SH-SY5Y (cell line): ENCODE results near the gene CAMK2D.

ENCODE experiments used
- GATA2 ChIP-seq: IDR thresholded peaks from 2 replicates; pipeline ENCODE4 v1.6.1; 2011; ENCODE audit warnings: mild to moderate bottlenecking, low read depth, low read length
- GATA3 ChIP-seq: IDR thresholded peaks from 2 replicates; pipeline ENCODE4 v1.6.1; 2011; ENCODE audit warnings: low read depth, mild to moderate bottlenecking, low read length, moderate library complexity

DNA sequence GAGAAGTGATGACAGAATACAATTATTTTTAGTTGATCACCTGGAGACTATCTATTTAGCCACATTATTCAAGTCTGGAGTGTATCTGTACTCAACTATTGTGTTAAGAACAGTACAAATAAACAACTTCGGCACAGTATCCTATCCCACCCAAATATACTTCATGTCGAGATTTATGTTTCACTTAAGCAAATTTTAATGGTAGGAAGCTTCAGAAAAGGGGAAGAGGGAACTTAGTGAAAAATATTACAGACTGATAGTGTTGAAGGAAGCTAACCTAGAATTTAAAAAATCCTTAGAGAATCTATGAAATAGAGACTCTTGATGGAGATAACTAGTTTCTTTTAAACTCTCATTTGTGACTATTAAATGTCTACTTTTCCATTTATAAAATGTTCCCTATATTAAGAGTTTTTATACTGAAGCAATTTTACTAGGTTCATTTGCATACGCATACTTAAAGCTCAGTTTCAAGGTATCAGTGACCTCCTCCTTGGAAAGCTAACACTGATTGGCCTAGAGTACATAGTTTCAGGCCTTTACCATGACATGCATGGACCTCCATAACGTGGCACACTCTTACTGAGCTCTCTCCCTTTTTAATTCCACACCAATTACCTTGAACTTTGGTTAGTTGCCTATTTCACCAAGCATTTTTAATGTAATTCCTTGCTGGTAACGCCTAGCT, 197.7 kb downstream of the CAMK2D start:
- TF ChIP-seq GATA2 = no peak
- TF ChIP-seq GATA3 = no peak
